ENCODE results near the gene SPTLC1.

- no peak for TF ChIP-seq POLR2A (IDR thresholded peaks at IDR 0.05; ENCODE audit: low read length)
- TF ChIP-seq GATA1 (IDR thresholded peaks at IDR 0.05; ENCODE audit: low read depth, low read length), result no peak
These were observed 27.1 kb upstream of the SPTLC1 start for GRCh38 chr9:92142329-92142728.

Measured in erythroblast (primary cell).